A549 treated with CpdA at 1 μM for 4 hours (cell line): ENCODE results near the gene ORC5. TPM values are rescaled to one million over a fixed set of nuclear protein-coding genes. Genes with fewer than 3 reads are reported as not detected.

ENCODE experiments used
- total RNA-seq: library from RNA; stranded (reverse); fragments of 200-300 nt; extraction: Qiagen RNA extraction; gene quantifications from 5 replicates; pipeline ENCODE4 v1.2.3, GENCODE V29; 2022; ENCODE audit warnings: low read depth

Gene ORC5
- 23.9 to 31.6 TPM (median 28.8 TPM) in 5 replicates for total RNA-seq

GRCh38 chr7:104207731-104208420 is at the start of gene ORC5:
Gene ORC5 (minus strand): TSS chr7:104208013. CDS start chr7:104207904, 109 bp downstream.

Other genes starting within 250 kb of the ORC5 start
- gene RELN, start 218.4 kb downstream of the ORC5 start, total RNA-seq: 0.03 to 0.06 TPM in 2 of 5 replicates, not detected in the others
- not detected in 5 replicates for gene LHFPL3, start 120.6 kb upstream of the ORC5 start, total RNA-seq